Fibroblast of the conjunctiva (primary cell): ENCODE results near the gene OR14J1.
"Not testable (repeated sequence)": the region's sequence is repeated elsewhere in the genome, so short reads cannot be mapped to it uniquely, and the experiment has no call there.

ENCODE experiments used
- DNase-seq: peaks from one replicate; pipeline ENCODE4 v3.0.0-alpha.2; 2010; ENCODE audit warnings: low read depth

The OR14J1 gene, protein sequence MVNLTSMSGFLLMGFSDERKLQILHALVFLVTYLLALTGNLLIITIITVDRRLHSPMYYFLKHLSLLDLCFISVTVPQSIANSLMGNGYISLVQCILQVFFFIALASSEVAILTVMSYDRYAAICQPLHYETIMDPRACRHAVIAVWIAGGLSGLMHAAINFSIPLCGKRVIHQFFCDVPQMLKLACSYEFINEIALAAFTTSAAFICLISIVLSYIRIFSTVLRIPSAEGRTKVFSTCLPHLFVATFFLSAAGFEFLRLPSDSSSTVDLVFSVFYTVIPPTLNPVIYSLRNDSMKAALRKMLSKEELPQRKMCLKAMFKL

DNA sequence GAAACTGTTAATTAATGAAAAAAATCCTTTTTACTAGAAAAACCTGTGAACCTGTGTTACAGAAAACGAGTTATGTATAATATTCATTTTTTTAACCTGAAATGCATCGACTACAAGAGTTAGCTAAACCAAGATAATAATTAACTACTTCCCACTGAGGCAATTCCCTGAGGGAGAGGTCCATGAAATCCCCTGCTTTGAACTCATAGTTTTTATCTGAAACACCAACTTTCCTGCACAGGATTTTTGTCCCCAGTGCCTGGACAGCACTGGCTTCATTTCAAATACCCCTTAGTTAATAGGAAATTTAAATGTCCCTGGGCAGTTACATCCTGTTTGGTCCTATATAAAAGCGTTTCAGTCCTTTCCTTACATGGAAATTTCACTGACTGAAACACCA lies at the start of gene OR14J1:
Gene OR14J1, plus strand, starts transcription at position 386 of the 400 bp plus-strand sequence. CDS start 4,989 bp downstream, outside the sequence.
- DNase-seq: no peak

DNA sequence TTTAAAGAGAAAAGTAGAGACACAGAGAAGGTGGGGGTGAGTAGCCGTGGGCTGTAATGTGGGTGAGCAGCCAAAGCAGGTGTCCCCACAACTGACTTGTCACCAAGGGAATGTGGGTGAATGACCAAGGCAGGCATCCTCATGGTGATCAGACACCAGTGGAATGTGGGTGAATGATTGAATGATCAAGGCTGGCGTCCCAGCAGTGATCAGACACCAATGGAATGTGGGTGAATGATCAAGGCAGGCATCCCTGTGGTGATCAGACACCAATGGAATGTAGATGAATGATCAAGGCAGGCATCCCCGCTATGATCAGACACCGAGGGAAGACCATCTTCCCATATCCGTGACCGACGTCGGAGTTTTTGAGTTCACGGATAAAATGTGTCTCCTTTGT lies 49.8 kb upstream of the OR14J1 start:
- DNase-seq: no peak

DNA sequence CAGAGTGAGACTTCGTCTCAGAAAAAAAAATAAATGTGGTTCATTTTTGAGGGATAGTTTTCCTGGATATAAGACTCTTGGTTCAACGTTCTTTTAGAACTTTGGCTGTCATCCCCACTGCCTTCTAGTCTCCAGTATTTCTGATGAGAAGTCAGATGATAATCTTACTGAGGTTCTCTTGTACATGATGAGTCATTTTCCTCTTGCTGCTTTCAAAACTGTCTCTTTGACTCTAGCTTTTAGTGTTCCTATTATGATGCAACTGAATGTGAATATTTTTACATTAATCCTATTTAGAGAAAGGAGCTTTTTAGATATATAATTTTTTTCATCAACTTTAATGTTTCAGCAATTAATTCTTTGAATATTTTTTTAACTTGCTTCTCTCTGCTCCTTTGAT lies 46.0 kb upstream of the OR14J1 start:
- no peak for DNase-seq

DNA sequence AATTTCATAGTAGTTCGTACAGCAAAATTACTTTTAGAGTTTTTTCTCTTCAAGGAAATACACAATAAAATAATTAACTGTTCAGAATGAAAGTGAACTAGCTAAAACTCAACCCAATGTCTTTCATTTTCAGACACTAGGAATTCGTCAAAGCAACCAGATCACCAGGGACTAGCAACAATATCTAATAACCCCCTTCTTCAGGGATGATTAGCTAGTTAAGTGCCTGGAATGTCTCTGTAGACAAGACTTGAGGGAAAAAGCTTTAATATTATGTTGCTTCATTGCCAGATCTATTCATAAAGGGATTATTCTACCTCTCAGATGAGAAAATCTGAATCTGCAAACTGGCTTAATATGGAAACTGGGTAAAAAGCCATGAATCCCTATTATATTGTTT lies 41.8 kb upstream of the OR14J1 start:
- no peak for DNase-seq

DNA sequence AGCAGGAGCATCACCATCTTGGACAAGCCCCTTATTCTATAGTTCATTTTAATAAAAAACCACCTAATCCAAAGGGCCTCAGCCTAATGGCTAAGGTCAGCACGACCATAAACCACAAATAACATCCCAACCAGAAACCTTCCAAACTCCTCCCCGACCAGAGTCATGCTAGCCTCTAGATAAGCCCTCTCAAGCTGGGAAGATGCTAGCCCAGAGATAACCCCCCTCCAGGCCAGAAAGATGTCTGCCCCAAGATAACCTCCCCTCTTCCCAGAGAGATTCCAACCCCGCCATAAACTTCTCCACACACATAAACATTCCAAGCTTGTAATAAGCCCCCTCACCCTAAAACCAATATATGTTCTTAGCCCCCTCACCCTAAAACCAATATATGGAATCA lies 38.5 kb upstream of the OR14J1 start:
- no peak for DNase-seq

DNA sequence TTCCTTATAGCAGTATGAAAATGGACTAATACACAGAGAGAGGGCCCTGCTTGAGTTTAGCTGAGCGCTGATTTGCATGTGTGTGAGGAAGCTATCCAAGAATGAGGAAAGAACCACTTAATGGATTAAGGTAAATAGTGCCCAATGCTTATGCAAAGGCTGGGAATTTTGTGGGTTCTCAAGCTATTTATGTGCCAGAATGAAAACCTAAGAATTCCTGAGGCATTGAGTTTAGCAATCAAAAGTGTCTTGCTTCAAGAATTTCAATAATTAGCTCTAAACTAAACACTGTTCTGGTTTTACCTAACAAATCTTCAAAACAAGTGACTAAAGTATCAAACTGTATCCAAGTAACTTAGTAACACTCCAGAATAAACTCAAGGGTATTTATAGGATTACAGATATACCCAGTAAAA lies 7.0 kb upstream of the OR14J1 start:
- DNase-seq: no peak

DNA sequence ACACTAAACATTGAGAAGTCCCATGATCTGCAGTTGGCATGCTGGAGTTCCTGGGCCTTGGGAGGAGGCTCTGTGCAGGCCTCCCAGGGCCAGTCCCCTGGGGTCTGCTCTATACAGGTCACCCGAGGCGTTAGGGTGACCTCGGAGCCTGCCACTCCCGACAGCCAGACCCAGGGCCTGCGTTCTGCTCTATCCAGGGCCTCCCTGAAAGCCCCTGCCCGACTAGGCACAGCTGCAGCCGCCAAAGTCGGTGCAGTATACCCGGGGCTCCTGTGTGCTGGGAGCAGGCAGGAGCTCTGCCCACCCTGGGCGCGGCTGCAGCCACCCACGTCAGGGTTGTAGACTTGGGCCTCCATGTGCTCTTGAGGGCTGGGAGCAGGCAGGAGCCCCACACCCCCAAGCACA lies 6.3 kb upstream of the OR14J1 start:
- no peak for DNase-seq

DNA sequence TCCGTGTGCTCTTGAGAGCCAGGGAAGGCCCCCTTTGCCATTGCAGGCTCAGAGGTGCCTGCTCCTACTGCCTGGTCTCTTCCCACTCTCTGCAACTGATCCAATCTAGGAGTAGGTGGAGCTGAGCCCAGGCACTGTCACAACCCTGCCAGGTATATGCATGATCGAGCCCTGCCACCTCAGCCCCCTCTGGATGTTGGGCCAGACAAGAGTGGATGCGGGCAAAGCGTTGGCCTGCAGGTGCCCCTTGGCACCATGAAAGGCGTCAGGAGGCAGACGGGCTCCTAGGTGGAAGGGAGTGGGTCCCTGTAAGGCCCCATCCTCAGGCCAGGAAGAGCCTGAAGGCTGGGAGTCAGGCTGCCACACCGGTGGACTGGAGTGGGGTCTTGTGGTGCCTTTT lies 5.9 kb upstream of the OR14J1 start:
- DNase-seq: no peak

DNA sequence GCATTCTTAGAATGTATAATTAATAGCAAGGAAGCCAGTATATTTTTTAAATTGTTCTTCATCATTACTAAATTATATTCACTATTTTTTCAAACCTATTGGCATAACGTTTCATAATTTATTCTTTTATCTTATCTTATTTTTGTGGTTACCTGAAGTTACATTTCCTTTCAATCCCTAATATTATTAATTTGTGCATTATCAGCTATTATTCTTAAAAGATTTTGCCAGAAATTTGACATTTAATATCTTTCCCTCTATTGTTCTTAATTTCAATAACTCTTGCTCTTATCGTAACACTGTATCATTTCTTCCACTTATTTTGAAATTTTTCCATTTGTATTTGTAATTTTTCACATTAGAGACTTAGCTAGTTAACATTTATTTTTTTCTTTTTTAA lies 18.4 kb downstream of the OR14J1 start:
- DNase-seq: no peak

DNA sequence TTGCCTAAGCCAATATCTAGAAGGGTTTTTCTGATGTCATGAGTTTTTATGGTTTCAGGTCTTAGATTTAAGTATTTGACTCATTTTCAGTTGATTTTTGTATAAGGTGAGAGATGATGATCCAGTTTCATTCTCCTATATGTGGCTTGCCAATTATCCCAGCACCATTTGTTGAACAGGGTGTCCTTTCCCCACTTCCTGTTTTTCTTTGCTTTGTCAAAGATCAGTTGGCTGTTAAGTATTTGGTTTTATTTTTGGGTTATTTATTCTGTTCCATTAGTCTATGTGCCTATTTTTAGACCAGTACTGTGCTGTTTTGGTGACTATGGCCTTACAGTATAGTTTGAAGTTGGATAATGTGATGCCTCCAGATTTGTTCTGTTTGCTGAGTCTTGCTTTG lies 21.8 kb downstream of the OR14J1 start:
- not testable (repeated sequence) for DNase-seq

DNA sequence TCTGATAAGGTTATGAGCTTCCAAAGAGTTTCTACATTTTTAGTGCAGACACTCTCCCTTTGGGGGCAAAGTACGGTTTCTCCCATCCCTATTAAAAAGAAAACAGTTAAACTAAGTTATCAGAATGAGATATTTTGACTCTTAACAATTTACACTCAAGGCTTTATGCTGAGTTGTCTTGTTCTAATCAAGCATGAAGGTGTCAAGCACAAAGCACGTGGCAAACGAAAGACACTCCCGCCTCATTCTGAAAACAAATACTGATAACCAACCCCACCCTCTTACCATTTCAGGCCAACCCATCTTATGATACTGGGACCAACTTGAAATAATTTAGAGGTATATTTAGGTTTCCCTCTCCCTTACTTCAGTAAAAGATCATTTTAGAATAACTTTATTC lies 24.3 kb downstream of the OR14J1 start:
- DNase-seq: no peak

DNA sequence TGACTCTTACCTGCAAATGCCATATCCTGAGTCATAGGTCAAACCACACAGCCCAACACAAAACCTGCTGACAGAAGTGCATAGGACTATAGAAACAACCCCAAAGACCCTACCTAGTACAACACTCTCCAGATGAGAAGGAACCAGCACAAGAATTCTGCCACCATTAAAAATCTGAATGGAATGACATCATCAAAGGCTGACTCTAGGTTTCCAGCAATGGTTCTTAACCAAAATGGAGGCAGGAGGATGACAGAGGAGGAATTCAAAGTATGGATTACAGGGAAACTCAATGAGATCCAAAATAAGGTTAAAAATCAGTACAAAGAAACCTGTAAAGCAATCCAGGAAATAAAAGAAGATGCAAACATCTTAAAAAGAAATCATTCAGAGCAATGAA lies 31.2 kb downstream of the OR14J1 start:
- DNase-seq: no peak

DNA sequence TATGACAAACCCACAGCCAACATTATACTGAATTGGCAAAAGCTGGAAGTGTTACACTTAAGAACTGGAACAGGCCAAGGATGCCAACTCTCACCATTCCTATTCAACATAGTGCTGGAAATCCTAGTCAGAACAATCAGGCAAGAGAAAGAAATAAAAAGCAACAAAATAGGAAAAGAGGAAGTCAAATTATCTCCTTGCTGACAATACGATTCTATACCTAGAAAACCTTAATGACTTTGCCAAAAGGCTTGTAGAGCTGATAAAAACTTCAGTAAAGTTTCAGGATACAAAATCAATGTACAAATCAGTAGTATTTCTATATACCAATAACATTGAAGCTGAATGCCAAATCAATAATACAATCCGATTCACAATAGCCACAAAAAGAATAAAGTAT lies 34.8 kb downstream of the OR14J1 start:
- DNase-seq: no peak

DNA sequence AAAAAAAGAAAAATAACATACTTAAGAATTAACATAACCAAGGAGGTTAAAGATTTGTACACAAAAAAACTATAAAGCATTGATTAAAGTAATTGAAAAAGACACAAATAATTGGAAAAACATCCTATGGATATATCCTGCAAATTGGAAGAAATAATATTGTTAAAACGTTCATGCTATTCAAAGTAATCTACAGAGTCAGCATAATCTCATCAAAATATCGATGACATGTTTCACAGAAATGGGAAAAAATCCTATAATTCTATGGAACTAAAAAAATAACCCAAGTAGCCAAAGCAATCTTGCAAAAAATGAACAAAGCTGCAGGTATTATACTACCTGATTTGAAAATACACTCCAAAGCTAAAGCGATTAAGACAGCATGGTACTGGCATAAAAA lies 43.9 kb downstream of the OR14J1 start:
- DNase-seq: no peak

DNA sequence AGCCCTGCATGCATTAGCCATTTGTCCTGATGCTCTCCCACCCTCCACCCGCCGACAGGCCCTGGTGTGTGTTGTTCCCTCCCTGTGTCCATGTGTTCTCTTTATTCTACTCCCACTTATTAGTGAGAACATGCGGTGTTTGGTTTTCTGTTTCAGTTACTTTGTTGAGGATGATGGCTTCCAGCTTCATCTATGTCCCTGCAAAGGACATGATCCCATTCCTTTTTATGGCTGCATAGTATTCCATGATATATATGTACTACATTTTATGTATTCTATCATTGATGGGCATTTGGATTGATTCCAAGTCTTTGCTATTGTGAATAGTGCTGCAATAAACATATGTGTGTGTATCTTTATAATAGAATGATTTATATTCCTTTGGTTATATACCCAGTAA lies 47.8 kb downstream of the OR14J1 start:
- not testable (repeated sequence) for DNase-seq

DNA sequence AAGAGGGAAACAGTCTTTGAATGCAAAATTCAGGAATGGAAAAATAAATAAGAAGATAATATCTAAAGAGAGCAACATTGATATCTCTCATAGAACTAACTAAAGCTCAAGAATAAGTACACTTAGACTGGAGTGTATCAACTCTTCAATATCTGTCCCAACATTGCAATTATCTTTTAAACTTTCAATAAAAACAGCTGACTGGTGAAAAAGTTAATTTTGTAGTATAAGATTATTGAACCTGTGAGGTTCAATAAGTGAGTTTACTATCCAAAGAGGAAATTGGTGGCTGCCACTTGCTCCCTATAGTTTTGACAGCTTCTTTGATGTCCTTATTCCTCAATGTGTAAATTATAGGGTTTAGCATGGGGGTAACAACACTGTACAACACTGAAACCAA lies 53.5 kb downstream of the OR14J1 start:
- DNase-seq: no peak

DNA sequence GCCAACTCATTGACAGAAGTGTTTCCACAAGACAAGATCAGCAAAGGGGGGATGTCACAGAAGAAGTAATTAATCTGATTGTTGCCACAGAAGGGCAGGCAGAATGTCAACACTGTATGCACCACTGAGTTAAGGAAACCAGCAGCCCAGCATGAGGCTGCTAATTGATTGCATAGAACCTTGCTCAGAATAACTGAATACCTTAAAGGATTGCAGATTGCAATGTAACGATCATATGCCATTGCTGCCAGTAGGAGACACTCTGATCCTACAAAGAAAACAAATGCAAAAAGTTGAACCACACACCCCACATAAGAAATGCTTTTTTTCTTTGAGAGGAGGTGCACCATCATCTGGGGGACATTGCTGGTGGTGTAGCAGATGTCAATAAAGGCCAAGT lies 54.1 kb downstream of the OR14J1 start:
- no peak for DNase-seq
